Duodenal mucosa (tissue), 2 donors: ENCODE results near the gene KCNQ5.

ENCODE experiments used
- H3K27ac ChIP-seq: one replicate; pipeline ENCODE4 v1.7.0; 2013; ENCODE audit warnings: low read depth, low read length
- H3K27me3 ChIP-seq, 2 donors: one replicate each; pipeline ENCODE4 v1.7.0; 2013; ENCODE audit warnings: low read length in 2 of 2, control low read depth in 1 of 2; ENCODE audit not compliant: insufficient read depth in 2 of 2, control insufficient read depth in 1 of 2
- H3K36me3 ChIP-seq, 2 donors: one replicate each; pipeline ENCODE4 v1.7.0; 2013; ENCODE audit warnings: low read length in 2 of 2, control low read depth in 1 of 2; ENCODE audit not compliant: insufficient read depth in 2 of 2, control insufficient read depth in 1 of 2
- H3K4me1 ChIP-seq, 2 donors: one replicate each; pipeline ENCODE4 v1.7.0; 2013; ENCODE audit warnings: low read length in 2 of 2, control low read depth in 1 of 2; ENCODE audit not compliant: insufficient read depth in 2 of 2, control insufficient read depth in 1 of 2
- H3K4me3 ChIP-seq, 2 donors: one replicate each; pipeline ENCODE4 v1.7.0; 2013; ENCODE audit warnings: low read length in 2 of 2, low read depth in 1 of 2
- H3K9ac ChIP-seq, 2 donors: one replicate each; pipeline ENCODE4 v1.7.0; 2013; ENCODE audit warnings: low read length in 2 of 2, low read depth in 1 of 2
- H3K9me3 ChIP-seq, 2 donors: one replicate each; pipeline ENCODE4 v1.7.0; 2013; ENCODE audit warnings: low read length in 2 of 2, control low read depth in 1 of 2; ENCODE audit not compliant: control insufficient read depth in 1 of 2

Gene KCNQ5

GRCh38 chr6:72757048-72757447 is 135.2 kb downstream of the KCNQ5 start:
- H3K9me3 ChIP-seq, result no peaks in the 10 kb centered on the region
- H3K4me3 ChIP-seq, result no peak overlapping the region
- H3K27me3 ChIP-seq, result no peaks in the 10 kb centered on the region
- no peak overlapping the region for H3K27ac ChIP-seq
- no peaks in the 10 kb centered on the region for H3K4me1 ChIP-seq
- no peaks in the 10 kb centered on the region for H3K36me3 ChIP-seq
- no peak overlapping the region for H3K9ac ChIP-seq

- no peak overlapping the region for H3K4me3 ChIP-seq
- no peak overlapping the region for H3K9ac ChIP-seq
- H3K4me1 ChIP-seq, result no peaks in the 10 kb centered on the region
- no peaks in the 10 kb centered on the region for H3K36me3 ChIP-seq
- no peaks in the 10 kb centered on the region for H3K27me3 ChIP-seq
- no peaks in the 10 kb centered on the region for H3K9me3 ChIP-seq
- no peak overlapping the region for H3K27ac ChIP-seq
These were observed 136.1 kb downstream of the KCNQ5 start for GRCh38 chr6:72757926-72758325.

- no peak overlapping the region for H3K9ac ChIP-seq
- no peak overlapping the region for H3K4me3 ChIP-seq
- H3K36me3 ChIP-seq, result no peaks in the 10 kb centered on the region
- no peak overlapping the region for H3K27ac ChIP-seq
- no peaks in the 10 kb centered on the region for H3K4me1 ChIP-seq
- no peaks in the 10 kb centered on the region for H3K27me3 ChIP-seq
- no peaks in the 10 kb centered on the region for H3K9me3 ChIP-seq
These were observed 137.0 kb downstream of the KCNQ5 start for GRCh38 chr6:72758901-72759300.

- Histone ChIP-seq H3K27me3 (no peaks in the 10 kb centered on the region), H3K27ac (no peak overlapping the region)
These were observed 138.4 kb downstream of the KCNQ5 start for GRCh38 chr6:72760114-72760793.

DNA sequence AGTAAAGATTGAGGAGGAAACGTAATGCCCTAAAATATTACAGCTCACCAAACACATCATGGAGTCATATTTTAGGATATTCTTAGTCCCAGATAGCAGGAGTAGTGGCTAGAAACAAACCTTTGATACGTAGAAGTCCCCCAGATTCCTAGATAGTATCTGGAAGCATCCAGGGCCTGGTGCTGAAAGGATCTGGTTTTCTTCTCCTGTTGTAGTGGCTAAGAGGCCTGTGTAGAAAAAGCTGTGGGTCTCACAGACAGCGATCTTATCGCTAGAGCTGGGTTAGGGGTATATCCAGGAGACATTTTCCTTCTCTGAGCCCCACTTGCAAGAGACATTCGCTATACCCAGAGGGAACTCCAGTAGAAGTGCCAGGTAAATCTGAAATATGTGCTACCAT is 139.9 kb downstream of the KCNQ5 start:
- Histone ChIP-seq H3K9ac (no peak overlapping the region), H3K36me3 (no peaks in the 10 kb centered on the region), H3K27ac (no peak overlapping the region), H3K27me3 (no peaks in the 10 kb centered on the region), H3K4me1 (no peaks in the 10 kb centered on the region), H3K4me3 (no peak overlapping the region), H3K9me3 (no peaks in the 10 kb centered on the region)

More at GRCh38 chr6:72760114-72760793, 138.4 kb downstream of the KCNQ5 start:
- Histone ChIP-seq H3K4me3 (no peak overlapping the region), H3K9ac (no peak overlapping the region), H3K4me1 (no peaks in the 10 kb centered on the region), H3K9me3 (no peaks in the 10 kb centered on the region), H3K36me3 (no peaks in the 10 kb centered on the region)

GRCh38 chr6:72769459-72770125 is 147.7 kb downstream of the KCNQ5 start:
- no peak overlapping the region for H3K4me3 ChIP-seq
- no peaks in the 10 kb centered on the region for H3K4me1 ChIP-seq
- no peak overlapping the region for H3K9ac ChIP-seq
- no peaks in the 10 kb centered on the region for H3K9me3 ChIP-seq
- H3K27me3 ChIP-seq, result no peaks in the 10 kb centered on the region
- H3K36me3 ChIP-seq, result no peaks in the 10 kb centered on the region
- H3K27ac ChIP-seq, result no peak overlapping the region

DNA sequence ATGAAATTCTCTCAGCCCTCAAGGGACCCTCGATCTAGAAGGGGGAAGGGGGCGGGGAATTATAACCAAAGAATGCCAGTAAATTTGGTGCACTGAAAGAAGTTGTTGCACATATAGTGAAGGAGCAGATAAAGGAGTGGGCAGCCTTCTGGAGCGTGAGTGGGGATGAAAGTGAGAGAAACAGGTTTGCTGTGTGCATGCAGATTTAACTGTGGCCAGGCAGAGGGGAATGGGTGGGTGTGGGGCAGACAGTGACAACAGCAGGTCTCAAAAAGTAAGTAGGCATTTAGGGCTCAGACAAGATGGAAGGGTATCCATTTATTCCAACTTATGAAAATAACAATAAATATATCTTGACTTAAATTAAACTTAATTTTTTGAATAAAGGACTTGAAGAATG is 149.1 kb downstream of the KCNQ5 start:
- no peak overlapping the region for H3K9ac ChIP-seq
- no peaks in the 10 kb centered on the region for H3K27me3 ChIP-seq
- H3K4me1 ChIP-seq, result no peaks in the 10 kb centered on the region
- no peak overlapping the region for H3K27ac ChIP-seq
- H3K4me3 ChIP-seq, result no peak overlapping the region
- no peaks in the 10 kb centered on the region for H3K36me3 ChIP-seq
- H3K9me3 ChIP-seq, result no peaks in the 10 kb centered on the region

DNA sequence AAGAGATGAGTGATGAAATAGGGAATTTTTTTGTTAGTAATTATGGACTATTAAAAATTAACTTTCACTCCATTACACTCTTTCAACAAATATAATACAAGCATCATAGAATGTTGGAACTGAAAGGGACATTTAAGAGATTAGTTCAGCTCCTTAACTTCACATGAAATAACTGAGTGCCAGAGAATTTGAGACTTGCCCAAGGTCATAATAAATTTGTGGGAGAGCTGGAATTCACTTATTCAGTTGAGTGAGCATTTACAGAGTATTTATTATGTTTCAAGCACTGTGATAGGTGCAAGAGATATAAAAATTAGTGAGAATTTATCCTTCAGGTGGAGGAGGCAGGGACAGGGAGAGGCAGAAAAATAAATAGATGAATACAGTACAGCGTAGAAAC is 154.6 kb downstream of the KCNQ5 start:
- Histone ChIP-seq H3K36me3 (no peaks in the 10 kb centered on the region), H3K4me3 (no peak overlapping the region), H3K27me3 (no peaks in the 10 kb centered on the region), H3K4me1 (no peaks in the 10 kb centered on the region), H3K27ac (no peak overlapping the region), H3K9me3 (no peaks in the 10 kb centered on the region), H3K9ac (no peak overlapping the region)

- Histone ChIP-seq H3K27me3 (no peaks in the 10 kb centered on the region), H3K9ac (no peak overlapping the region), H3K4me1 (no peaks in the 10 kb centered on the region), H3K27ac (no peak overlapping the region), H3K9me3 (no peaks in the 10 kb centered on the region), H3K36me3 (no peaks in the 10 kb centered on the region), H3K4me3 (no peak overlapping the region)
These were observed 159.8 kb downstream of the KCNQ5 start for GRCh38 chr6:72781624-72782023.

DNA sequence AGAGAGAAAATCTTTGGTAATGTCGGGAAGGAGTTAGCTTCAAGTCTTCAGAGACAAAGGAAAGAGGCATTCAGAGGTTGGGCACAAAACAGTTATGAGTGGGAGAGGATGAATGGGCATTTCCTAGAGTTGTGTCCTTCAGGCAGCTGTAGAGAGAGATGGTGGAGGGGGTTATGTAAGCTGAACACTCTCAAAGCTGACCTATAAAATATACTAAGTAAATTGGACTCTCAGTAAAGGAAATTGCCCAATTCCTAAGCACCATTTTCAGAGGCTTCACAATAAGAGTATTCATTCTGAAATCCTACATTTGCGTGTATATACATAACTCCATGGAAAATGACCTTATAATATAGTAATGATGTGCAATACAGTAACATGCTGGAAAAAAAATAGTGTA is 161.2 kb downstream of the KCNQ5 start:
- no peak overlapping the region for H3K9ac ChIP-seq
- no peak overlapping the region for H3K27ac ChIP-seq
- H3K4me3 ChIP-seq, result no peak overlapping the region
- no peaks in the 10 kb centered on the region for H3K9me3 ChIP-seq
- no peaks in the 10 kb centered on the region for H3K4me1 ChIP-seq
- no peaks in the 10 kb centered on the region for H3K36me3 ChIP-seq
- no peaks in the 10 kb centered on the region for H3K27me3 ChIP-seq
